Measurements from ENCODE around the gene SERPIND1.
"Not testable (repeated sequence)": the region's sequence is repeated elsewhere in the genome, so short reads cannot be mapped to it uniquely, and the experiment has no call there.

Gene SERPIND1

DNA sequence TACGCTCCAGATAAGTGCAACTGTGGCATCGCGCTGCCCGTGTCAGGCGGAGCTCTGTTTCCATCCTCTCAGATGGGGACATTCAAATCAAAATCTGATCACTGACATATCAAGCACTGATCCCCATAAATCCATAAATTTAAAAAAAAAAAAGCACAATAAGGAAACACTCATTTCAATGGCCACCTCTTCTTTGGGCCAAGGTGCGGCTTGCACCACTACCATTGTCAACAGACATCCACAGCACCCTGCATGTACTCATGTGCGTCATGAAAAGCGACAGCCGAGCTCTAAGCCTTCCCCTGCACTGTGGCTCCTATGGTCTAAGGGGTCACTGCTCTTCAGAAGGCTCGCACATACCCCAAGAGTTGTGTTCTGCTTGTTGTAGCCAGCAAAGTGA lies 26.7 kb upstream of the SERPIND1 start:
- no peak for DNase-seq (ENCODE audit: low read depth)

DNA sequence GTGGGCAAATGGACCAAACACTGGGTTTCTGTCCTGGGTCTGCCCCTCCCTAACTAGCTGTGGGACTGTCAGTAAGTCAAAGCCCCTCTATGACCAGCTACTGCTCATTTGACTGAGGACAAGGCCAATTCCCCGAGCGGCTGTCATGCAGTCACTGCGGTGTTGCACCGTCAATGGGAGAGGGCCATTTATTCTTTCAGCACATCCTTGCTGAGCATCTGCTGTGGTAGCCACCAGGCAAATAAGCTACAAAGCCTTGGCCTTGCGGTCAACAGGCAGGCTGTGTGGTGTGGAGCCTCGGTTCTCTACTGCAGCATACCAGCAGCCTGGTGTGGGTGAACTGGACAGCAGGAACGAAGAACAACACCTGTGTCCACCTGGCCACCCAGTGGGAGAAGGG lies 25.8 kb upstream of the SERPIND1 start:
- DNase-seq (ENCODE audit: low read depth), result no peak

DNA sequence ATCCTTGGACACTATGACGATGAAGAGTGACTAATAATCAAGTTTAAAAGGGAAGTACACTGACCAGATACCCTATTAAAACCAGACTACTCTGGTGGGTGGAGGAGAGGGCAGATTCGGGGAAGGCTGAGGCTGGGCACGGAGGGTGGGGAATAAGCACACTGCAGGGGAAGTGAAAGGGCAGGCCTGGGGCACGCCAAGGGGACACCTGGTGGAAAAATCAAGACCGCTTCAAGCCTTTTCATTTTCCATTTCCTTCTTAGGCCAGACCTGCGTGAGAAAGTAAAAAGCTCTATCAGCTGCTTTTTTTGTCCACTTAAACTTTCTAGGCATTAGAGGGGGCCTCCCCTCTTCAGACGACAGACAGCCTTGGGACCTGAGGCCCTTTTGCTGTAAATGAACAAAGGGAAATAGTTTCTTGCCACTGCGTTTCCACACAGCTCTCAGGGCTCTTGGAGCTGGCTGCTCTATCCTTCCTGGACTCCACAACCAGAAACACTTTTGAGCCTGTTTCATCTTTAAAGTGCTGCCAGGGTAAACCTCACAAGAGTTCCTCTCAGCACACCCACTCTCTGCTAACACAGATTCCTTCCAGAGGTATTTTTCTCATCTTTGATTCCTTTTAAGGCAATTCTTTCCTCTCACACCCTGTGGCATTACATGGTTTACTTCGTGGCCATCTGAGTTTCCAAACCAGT lies 25.0 kb upstream of the SERPIND1 start:
- DNase-seq (ENCODE audit: low read depth), result no peak

GRCh38 chr22:20749453-20749852 lies 24.5 kb upstream of the SERPIND1 start:
- no peak for DNase-seq (ENCODE audit: low read depth)

DNA sequence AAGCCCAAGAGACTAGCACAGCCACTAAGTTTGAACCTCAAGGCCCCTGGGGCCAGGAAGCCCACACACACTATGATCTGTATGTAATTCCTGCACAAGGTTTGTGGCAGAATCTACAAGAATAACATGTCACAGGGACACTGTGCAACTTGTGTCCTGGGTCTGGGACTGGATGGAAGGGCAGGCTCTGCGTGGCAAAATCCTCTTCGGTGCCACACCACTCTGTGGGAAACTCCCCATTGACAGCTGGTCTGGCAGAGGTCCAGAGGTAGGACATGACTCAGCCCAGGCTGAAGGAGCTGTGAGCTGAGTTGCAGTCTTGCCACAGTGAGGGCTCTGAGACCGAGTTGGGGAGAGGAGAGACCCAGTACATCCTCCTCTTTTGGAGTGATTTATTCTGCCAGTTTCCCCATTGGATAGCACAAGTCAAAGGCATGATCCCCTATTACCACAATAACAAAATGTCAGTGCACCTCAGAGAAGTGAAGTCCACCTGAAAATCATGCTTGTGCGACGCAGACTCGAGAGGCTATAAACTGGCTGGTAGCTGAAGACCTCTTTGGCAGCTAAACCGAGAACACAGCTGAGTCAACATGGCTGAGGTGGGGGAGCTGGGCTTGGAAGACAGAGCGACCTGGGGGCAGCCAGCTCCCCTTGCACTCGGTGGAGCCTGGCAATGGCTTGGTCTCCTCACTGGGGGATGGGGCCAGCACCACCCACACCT lies 23.3 kb upstream of the SERPIND1 start:
- DNase-seq (ENCODE audit: low read depth), result no peak

GRCh38 chr22:20751185-20751851 lies 22.6 kb upstream of the SERPIND1 start:
- DNase-seq (ENCODE audit: low read depth), result no peak

- DNase-seq (ENCODE audit: low read depth), result no peak
These were observed 21.7 kb upstream of the SERPIND1 start for GRCh38 chr22:20752104-20752741.

- no peak for DNase-seq (ENCODE audit: low read depth)
These were observed 21.0 kb upstream of the SERPIND1 start for GRCh38 chr22:20752873-20753272.

DNA sequence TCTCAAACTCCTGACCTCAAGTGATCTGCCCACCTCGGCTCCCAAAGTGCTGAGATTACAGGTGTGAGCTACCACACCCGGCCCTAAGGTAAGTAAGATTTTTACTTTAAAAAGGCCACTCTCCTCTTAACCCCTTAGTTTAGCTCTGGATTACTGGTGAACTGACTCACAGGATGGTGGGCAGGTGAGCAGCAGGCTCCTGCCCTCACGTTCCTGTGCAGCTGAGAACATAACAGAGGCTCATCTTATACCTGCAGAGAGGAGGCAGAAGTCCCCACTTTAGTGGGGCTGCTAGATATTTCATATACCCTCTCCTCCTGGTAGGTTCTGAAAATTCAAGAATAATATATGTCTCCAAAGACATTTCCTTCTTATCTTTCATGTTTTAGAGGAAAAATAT lies 17.1 kb upstream of the SERPIND1 start:
- DNase-seq (ENCODE audit: low read depth), result no peak

- DNase-seq (ENCODE audit: low read depth), result no peak
These were observed 15.2 kb upstream of the SERPIND1 start for GRCh38 chr22:20758688-20759087.

DNA sequence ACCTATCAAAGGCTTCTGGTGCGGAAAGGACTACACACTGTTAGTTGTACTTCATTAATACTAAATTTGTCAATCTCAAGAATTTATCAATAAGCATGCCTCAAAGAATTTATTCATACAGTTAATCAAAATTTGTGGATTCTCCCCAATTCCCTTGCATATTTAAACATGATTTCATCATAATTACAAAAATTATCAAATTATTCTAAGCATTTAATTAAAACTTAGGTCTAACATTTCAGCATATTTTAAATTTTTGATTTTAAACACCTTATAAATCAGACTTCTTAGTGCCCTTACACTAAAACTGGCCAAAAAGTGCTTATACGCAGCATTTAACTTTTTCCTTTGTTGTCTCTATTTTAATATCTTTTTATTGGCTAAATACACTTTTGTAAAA lies 13.8 kb upstream of the SERPIND1 start:
- DNase-seq (ENCODE audit: low read depth), result no peak

GRCh38 chr22:20761536-20761935 lies 12.4 kb upstream of the SERPIND1 start:
- DNase-seq (ENCODE audit: low read depth), result no peak

- no peak for DNase-seq (ENCODE audit: low read depth)
These were observed 11.6 kb upstream of the SERPIND1 start for GRCh38 chr22:20762233-20762796.

- DNase-seq (ENCODE audit: low read depth), result no peak
These were observed 10.1 kb upstream of the SERPIND1 start for GRCh38 chr22:20763630-20764470.

- no peak for DNase-seq (ENCODE audit: low read depth)
These were observed 9.5 kb upstream of the SERPIND1 start for GRCh38 chr22:20764471-20764720.

DNA sequence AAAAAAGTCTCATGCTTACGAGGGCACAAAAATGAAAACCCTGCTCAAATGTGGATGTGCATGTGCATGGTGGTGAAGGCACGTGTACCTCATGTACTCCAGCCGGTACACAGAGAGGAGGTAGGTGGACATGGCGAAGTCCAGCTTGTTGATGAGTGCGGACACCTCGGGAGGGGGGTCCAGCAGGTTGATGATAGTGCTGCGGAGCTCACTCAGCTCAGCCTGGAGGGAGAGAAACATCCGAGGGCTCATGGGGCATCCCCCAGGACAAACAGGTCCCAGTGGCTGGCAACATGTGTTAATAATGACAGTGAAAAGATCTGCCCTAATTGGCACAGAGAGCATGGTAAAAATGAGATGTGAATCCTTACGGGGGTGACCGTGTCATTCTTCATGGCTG lies 9.2 kb upstream of the SERPIND1 start:
- DNase-seq (ENCODE audit: low read depth), result no peak

GRCh38 chr22:20765938-20766337 lies 8.0 kb upstream of the SERPIND1 start:
- DNase-seq (ENCODE audit: low read depth), result no peak

DNA sequence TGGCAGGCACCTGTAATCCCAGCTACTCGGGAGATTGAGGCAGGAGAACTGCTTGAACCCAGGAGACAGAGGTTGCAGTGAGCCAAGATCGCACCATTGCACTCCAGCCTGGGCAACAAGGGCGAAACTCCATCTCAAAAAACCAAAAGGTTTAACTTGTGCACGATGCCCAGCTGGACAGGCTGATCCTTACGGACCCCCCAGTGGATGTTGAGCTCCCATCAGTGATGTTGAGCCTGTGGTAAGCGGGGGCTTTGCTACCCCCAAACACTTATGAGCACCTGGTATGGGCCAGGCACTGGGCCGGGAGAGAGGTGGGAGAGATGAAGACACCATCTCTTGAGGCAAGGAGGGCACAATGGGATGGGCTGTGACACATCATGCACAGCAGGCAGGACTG lies 7.4 kb upstream of the SERPIND1 start:
- DNase-seq (ENCODE audit: low read depth), result no peak

DNA sequence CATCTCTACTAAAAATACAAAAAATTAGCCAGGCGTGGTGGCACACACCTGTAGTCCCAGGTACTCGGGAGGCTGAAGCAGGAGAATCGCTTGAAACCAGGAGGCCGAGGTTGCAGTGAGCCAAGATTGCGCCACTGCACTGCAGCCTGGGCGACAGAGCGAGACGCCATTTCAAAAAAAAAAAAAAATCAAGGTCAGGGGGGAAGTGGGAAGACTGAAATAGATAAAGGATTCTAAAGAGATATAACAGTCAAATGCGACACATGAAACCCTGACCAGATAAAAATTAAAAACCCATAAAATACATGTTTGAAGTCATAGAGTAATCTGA lies 4.5 kb upstream of the SERPIND1 start:
- DNase-seq (ENCODE audit: low read depth), result not testable (repeated sequence)

DNA sequence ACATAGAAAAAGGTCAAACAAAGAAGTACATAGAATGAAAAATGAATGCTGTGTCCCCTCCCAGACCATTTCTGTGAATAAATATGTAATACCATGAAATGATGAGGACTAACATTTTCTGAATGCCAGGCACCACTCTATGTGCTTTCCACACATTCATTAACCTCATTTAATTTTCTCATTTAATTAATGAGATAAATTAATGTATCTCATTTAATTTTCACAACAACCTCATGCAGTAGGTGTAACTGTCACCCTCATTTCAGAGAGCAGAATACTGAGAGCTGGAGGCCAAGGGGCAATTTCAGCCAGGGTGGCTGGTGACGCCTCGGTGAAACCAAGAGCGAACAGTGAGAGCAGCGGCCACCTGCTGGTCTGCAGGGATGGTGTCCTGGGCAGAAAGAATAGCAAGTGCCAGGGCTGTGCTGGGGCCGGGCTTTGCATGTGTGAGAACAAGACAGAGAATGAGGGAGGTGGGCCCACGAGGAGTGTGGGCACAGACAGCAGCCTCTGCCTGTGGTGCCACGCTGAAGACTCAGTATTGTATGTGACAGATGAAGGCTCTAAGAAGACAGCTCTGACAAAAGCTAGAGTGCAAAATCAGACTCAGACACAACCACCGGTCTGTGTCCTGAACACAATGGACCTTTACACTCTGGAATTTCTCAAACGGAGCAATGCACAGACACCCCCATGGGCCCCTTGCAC lies 1.8 kb upstream of the SERPIND1 start:
- DNase-seq (ENCODE audit: low read depth), result no peak

- DNase-seq (ENCODE audit: low read depth), result no peak
These were observed 969 bp downstream of the SERPIND1 start for GRCh38 chr22:20774882-20775281.

All from CMK (cell line).